HL-60 (cell line): Measurements from ENCODE around the gene APBB2.

Experiments
- DNase-seq, 2 experiments: peaks; one replicate each; pipeline ENCODE4 v3.0.0-alpha.2; 2010 to 2020; ENCODE audit warnings: low read depth in 1 of 2, low spot score in 1 of 2
- H3K27ac ChIP-seq: fragments of 250-450 bp; sonication (Bioruptor Pico); replicated peaks from 2 replicates; pipeline ENCODE4 v1.5.1; 2020; ENCODE audit warnings: mild to moderate bottlenecking, moderate library complexity
- H3K27me3 ChIP-seq: fragments of 250-450 bp; sonication (Bioruptor Pico); 2 replicates; pipeline ENCODE4 v1.5.1; 2021; ENCODE audit warnings: mild to moderate bottlenecking, moderate library complexity; ENCODE audit not compliant: insufficient read depth, poor library complexity, severe bottlenecking
- H3K4me3 ChIP-seq: replicated peaks from 2 replicates; pipeline ENCODE4 v1.5.1; 2011; ENCODE audit warnings: mild to moderate bottlenecking, control low read depth, low read length; ENCODE audit not compliant: insufficient read depth
- GABPA ChIP-seq: IDR thresholded peaks from 2 replicates; pipeline ENCODE4 v1.6.1; 2012; ENCODE audit warnings: low read depth
- POLR2AphosphoS5 ChIP-seq: IDR thresholded peaks from 2 replicates; pipeline ENCODE4 v1.6.1; 2012; ENCODE audit warnings: low read depth
- SPI1 ChIP-seq: IDR thresholded peaks from 2 replicates; pipeline ENCODE4 v1.6.1; 2012; ENCODE audit warnings: low read depth, mild to moderate bottlenecking, borderline replicate concordance
- TF ChIP-seq, protein P1 (sequence below): IDR thresholded peaks from one replicate; pipeline ENCODE4 v1.5.1; 2011; ENCODE audit warnings: low read length, control low read depth, inconsistent platforms; ENCODE audit not compliant: insufficient read depth
- TF ChIP-seq, protein P2 (sequence below): IDR thresholded peaks from 2 replicates; pipeline ENCODE4 v1.6.1; 2012; ENCODE audit warnings: low read depth; ENCODE audit not compliant: insufficient replicate concordance

The APBB2 gene

DNA sequence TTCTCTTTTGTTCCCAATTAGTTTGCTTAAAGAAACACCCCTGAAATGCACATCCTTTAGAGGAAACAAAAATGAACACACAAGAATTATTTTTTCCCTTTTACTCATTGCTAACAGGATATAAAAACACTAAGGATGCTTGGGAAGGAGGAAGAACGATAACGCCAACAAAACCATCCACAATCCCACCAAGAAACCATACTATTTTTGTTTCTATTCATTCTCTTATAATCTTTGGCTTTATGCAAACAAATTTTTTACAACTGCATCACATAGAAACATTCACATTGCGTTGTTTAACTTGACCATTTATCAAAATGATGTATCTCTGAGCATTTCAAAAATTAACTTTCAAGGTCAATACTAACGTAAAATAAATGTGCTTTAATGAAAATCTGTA, 12.0 kb downstream of the APBB2 start:
- Histone ChIP-seq H3K4me3 (no peak overlapping the region), H3K27me3 (peaks cover 4% of the 10 kb centered on the region), H3K27ac (no peak overlapping the region)
- no peak for DNase-seq
- no peak for TF ChIP-seq SPI1
- no peak for TF ChIP-seq GABPA
- TF ChIP-seq, protein P1, sequence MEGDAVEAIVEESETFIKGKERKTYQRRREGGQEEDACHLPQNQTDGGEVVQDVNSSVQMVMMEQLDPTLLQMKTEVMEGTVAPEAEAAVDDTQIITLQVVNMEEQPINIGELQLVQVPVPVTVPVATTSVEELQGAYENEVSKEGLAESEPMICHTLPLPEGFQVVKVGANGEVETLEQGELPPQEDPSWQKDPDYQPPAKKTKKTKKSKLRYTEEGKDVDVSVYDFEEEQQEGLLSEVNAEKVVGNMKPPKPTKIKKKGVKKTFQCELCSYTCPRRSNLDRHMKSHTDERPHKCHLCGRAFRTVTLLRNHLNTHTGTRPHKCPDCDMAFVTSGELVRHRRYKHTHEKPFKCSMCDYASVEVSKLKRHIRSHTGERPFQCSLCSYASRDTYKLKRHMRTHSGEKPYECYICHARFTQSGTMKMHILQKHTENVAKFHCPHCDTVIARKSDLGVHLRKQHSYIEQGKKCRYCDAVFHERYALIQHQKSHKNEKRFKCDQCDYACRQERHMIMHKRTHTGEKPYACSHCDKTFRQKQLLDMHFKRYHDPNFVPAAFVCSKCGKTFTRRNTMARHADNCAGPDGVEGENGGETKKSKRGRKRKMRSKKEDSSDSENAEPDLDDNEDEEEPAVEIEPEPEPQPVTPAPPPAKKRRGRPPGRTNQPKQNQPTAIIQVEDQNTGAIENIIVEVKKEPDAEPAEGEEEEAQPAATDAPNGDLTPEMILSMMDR = no peak

DNA sequence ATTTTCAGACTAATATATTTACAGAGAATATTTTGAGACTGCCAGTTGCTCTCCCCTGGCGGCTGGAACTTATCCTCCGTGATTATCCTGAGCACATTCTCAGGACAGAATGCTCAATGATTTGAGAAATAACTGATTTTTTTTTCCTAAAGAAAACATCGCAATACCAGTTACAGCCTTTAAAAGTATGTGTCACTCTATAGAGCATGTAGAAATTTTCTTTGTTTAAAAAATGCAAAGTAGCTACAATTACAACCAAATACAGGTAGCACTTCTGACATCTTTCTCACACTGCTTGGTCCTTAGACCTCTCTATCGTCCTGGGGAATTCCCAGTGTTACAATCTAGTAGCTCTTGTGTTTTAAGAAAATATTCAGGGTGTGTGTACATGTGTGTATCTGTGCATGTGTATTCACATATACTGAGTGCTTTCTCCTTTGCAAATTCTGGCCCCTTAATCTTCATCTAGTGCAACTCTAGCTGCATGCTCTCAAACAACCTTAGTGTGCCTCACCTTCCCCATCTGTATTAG, 13.8 kb downstream of the APBB2 start:
- Histone ChIP-seq H3K27me3 (peaks cover 4% of the 10 kb centered on the region), H3K4me3 (no peak overlapping the region), H3K27ac (no peak overlapping the region)
- TF ChIP-seq GABPA (no peak), POLR2AphosphoS5 (no peak), SPI1 (no peak)
- DNase-seq = no peak

- no peak for DNase-seq
- Histone ChIP-seq H3K27me3 (peaks cover 4% of the 10 kb centered on the region), H3K4me3 (no peak overlapping the region), H3K27ac (no peak overlapping the region)
- no peak for TF ChIP-seq GABPA
- no peak for TF ChIP-seq POLR2AphosphoS5
- TF ChIP-seq, protein P1 = no peak
- TF ChIP-seq, protein P2, sequence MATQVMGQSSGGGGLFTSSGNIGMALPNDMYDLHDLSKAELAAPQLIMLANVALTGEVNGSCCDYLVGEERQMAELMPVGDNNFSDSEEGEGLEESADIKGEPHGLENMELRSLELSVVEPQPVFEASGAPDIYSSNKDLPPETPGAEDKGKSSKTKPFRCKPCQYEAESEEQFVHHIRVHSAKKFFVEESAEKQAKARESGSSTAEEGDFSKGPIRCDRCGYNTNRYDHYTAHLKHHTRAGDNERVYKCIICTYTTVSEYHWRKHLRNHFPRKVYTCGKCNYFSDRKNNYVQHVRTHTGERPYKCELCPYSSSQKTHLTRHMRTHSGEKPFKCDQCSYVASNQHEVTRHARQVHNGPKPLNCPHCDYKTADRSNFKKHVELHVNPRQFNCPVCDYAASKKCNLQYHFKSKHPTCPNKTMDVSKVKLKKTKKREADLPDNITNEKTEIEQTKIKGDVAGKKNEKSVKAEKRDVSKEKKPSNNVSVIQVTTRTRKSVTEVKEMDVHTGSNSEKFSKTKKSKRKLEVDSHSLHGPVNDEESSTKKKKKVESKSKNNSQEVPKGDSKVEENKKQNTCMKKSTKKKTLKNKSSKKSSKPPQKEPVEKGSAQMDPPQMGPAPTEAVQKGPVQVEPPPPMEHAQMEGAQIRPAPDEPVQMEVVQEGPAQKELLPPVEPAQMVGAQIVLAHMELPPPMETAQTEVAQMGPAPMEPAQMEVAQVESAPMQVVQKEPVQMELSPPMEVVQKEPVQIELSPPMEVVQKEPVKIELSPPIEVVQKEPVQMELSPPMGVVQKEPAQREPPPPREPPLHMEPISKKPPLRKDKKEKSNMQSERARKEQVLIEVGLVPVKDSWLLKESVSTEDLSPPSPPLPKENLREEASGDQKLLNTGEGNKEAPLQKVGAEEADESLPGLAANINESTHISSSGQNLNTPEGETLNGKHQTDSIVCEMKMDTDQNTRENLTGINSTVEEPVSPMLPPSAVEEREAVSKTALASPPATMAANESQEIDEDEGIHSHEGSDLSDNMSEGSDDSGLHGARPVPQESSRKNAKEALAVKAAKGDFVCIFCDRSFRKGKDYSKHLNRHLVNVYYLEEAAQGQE = no peak
- TF ChIP-seq SPI1 = no peak
Observed at GRCh38 chr4:41199788-41200187, 14.6 kb downstream of the APBB2 start.

DNA sequence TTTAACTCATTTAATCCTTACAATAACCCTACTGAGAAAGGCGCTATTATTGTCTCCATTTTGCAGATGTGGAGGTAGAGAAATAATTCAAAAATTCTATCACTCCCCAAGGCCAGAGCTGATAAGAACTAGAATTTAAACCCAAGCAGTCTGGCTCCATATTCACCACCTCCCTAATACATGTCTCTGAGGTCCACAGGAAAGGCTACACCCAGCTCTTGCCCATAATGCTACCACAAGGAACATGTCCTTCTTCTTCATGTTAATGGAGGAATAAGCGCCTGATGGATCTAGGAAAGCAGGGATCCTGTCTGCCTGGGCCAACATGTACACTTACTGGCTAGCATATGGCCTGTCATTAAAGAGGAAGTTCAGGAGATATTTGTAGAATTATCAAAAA, 16.3 kb downstream of the APBB2 start:
- no peak for TF ChIP-seq POLR2AphosphoS5
- Histone ChIP-seq H3K27me3 (no peaks in the 10 kb centered on the region), H3K27ac (no peak overlapping the region), H3K4me3 (no peak overlapping the region)
- no peak for DNase-seq

- TF ChIP-seq GABPA (no peak), SPI1 (no peak), POLR2AphosphoS5 (no peak)
- TF ChIP-seq, protein P2 = no peak
- TF ChIP-seq, protein P1 = no peak
- H3K27ac ChIP-seq = no peak overlapping the region
Observed at GRCh38 chr4:41197495-41197894, 16.8 kb downstream of the APBB2 start.

More at GRCh38 chr4:41197495-41197894, 16.8 kb downstream of the APBB2 start:
- Histone ChIP-seq H3K4me3 (no peak overlapping the region), H3K27me3 (no peaks in the 10 kb centered on the region)
- no peak for DNase-seq
